HFFc6 (cell line): ENCODE results near the gene PXN. TPM values are rescaled to one million over a fixed set of nuclear protein-coding genes. Genes with fewer than 3 reads are reported as not detected.
"Not testable (repeated sequence)": the region's sequence is repeated elsewhere in the genome, so short reads cannot be mapped to it uniquely, and the experiment has no call there.

Experiments
- DNase-seq: peaks from one replicate; pipeline ENCODE4 v3.0.0-alpha.2; 2018
- H3K27ac Mint-ChIP-seq: 2 replicates; pipeline ENCODE4 v1.8.0; 2020; ENCODE audit warnings: mild to moderate bottlenecking, mixed read lengths
- H3K27me3 Mint-ChIP-seq: 2 replicates; pipeline ENCODE4 v1.8.0; 2021; ENCODE audit warnings: mild to moderate bottlenecking, moderate library complexity, mixed read lengths; ENCODE audit not compliant: insufficient read depth
- H3K36me3 Mint-ChIP-seq: 2 replicates; pipeline ENCODE4 v1.8.0; 2021; ENCODE audit warnings: low read depth, mixed read lengths
- H3K4me1 Mint-ChIP-seq: 2 replicates; pipeline ENCODE4 v1.8.0; 2020; ENCODE audit warnings: low read depth, mixed read lengths
- H3K4me3 Mint-ChIP-seq: 2 replicates; pipeline ENCODE4 v1.8.0; 2020; ENCODE audit warnings: mild to moderate bottlenecking, moderate library complexity, mixed read lengths
- H3K9me3 Mint-ChIP-seq: 2 replicates; pipeline ENCODE4 v1.8.0; 2020; ENCODE audit warnings: mild to moderate bottlenecking, mixed read lengths
- CTCF ChIP-seq: fragments of 200-600 bp; sonication (generic); IDR thresholded peaks from 2 replicates; pipeline ENCODE4 v1.5.0; 2021; ENCODE audit warnings: antibody characterized with exemption, mild to moderate bottlenecking
- total RNA-seq, 6 experiments: library from RNA; stranded (reverse); fragmentation: NEBNext Ultra II Directional; extraction: Animal tissue kit (Norgen Biotek cat#: 25700); gene quantifications; 2 replicates in 1 of 6; 3 replicates in 5 of 6; pipeline ENCODE4 v1.2.3, GENCODE V29; 2021

The PXN gene
- total RNA-seq, 6 experiments from 2014 or later, result 219 to 290 (median 253) TPM

- Mint-ChIP-seq H3K36me3 (peaks cover 50% of the 10 kb centered on the region), H3K27me3 (peaks cover 29% of the 10 kb centered on the region), H3K4me1 (peaks cover 54% of the 10 kb centered on the region), H3K4me3 (peak overlapping the region; percentile 46), H3K27ac (peak overlapping the region; percentile 99), H3K9me3 (peaks cover 16% of the 10 kb centered on the region)
- no peak for DNase-seq
- no peak for TF ChIP-seq CTCF
These were observed 68.0 kb downstream of the PXN start for GRCh38 chr12:120197542-120197887.

GRCh38 chr12:120196817-120197541 is 68.6 kb downstream of the PXN start:
- Mint-ChIP-seq H3K4me1 (peaks cover 51% of the 10 kb centered on the region), H3K27me3 (peaks cover 29% of the 10 kb centered on the region), H3K4me3 (peak overlapping the region; percentile 46), H3K36me3 (peaks cover 50% of the 10 kb centered on the region), H3K9me3 (peaks cover 16% of the 10 kb centered on the region), H3K27ac (peak overlapping the region; percentile 99)
- not testable (repeated sequence) for DNase-seq

- DNase-seq, result no peak
- Mint-ChIP-seq H3K27ac (peak overlapping the region; percentile 97), H3K4me1 (peaks cover 55% of the 10 kb centered on the region), H3K27me3 (peaks cover 29% of the 10 kb centered on the region), H3K4me3 (no peak overlapping the region), H3K9me3 (peaks cover 16% of the 10 kb centered on the region), H3K36me3 (peaks cover 53% of the 10 kb centered on the region)
- no peak for TF ChIP-seq CTCF
These were observed 69.2 kb downstream of the PXN start for GRCh38 chr12:120196363-120196762.

GRCh38 chr12:120194534-120195395 is 70.8 kb downstream of the PXN start, which contains the start of gene GCN1:
GCN1 (minus strand) TSS chr12:120194715; CDS start chr12:120194697, 18 bp downstream.
- Mint-ChIP-seq H3K27me3 (peaks cover 15% of the 10 kb centered on the region), H3K27ac (peak within 1 kb of the TSS; percentile 97), H3K4me1 (peaks cover 54% of the 10 kb centered on the region), H3K36me3 (peaks cover 46% of the 10 kb centered on the region), H3K4me3 (peak within 1 kb of the TSS; percentile 93), H3K9me3 (peaks cover 3% of the 10 kb centered on the region; the same call in 1 of the 2 replicates)
- peak; percentile 73 for DNase-seq
- no peak for TF ChIP-seq CTCF

- Mint-ChIP-seq H3K4me3 (peak overlapping the region; percentile 93), H3K36me3 (peaks cover 40% of the 10 kb centered on the region), H3K4me1 (peaks cover 48% of the 10 kb centered on the region), H3K27me3 (peaks cover 13% of the 10 kb centered on the region), H3K9me3 (peaks cover 1% of the 10 kb centered on the region; the same call in 1 of the 2 replicates), H3K27ac (peak overlapping the region; percentile 84)
- no peak for DNase-seq
- TF ChIP-seq CTCF, result no peak
These were observed 71.3 kb downstream of the PXN start for GRCh38 chr12:120194226-120194533.

- H3K9me3 Mint-ChIP-seq, H3K27me3 Mint-ChIP-seq, DNase-seq: not testable (repeated sequence)
- peaks cover 32% of the 10 kb centered on the region for H3K36me3 Mint-ChIP-seq
- H3K27ac Mint-ChIP-seq, result peak overlapping the region; percentile 84
- H3K4me3 Mint-ChIP-seq, result peak overlapping the region; percentile 93
- H3K4me1 Mint-ChIP-seq, result peaks cover 39% of the 10 kb centered on the region
These were observed 72.2 kb downstream of the PXN start for GRCh38 chr12:120193286-120193685.
